CD14-positive monocyte (primary cell): Measurements from ENCODE around the gene ERBB4. TPM values are rescaled to one million over a fixed set of nuclear protein-coding genes. Genes with fewer than 3 reads are reported as not detected.

ENCODE experiments used
- DNase-seq, 3 donors: peaks; one replicate each; pipeline ENCODE4 v3.0.0-alpha.2; 2011 to 2022
- H2AFZ ChIP-seq: 2 replicates; pipeline ENCODE4 v1.6.0; 2012; ENCODE audit warnings: mild to moderate bottlenecking, low read depth, low read length, inconsistent platforms; ENCODE audit not compliant: insufficient read depth, poor library complexity, severe bottlenecking
- H3K27ac ChIP-seq, 2 donors: 1 replicate in 1 of 2; 2 replicates in 1 of 2; pipeline ENCODE4 v1.5.1; 2012 to 2013; ENCODE audit warnings: low read length in 2 of 2, control low read depth in 1 of 2, inconsistent platforms in 1 of 2, low read depth in 1 of 2, mild to moderate bottlenecking in 1 of 2
- H3K27me3 ChIP-seq, 2 donors: one replicate each; pipeline versions ENCODE4 v1.6.0 to v1.6.1; 2011 to 2013; ENCODE audit warnings: low read length in 2 of 2; ENCODE audit not compliant: control insufficient read depth in 2 of 2, insufficient read depth in 2 of 2
- H3K36me3 ChIP-seq, 2 donors: replicated peaks in 1 of 2; 1 replicate in 1 of 2; 2 replicates in 1 of 2; pipeline versions ENCODE4 v1.5.1 to v1.6.1; 2012 to 2013; ENCODE audit warnings: low read length in 2 of 2, control low read depth in 1 of 2, inconsistent platforms in 1 of 2, mild to moderate bottlenecking in 1 of 2; ENCODE audit not compliant: insufficient read depth in 2 of 2, control insufficient read depth in 1 of 2
- H3K4me1 ChIP-seq, 2 donors: 1 replicate in 1 of 2; 2 replicates in 1 of 2; pipeline versions ENCODE4 v1.5.1 to v1.6.1; 2012 to 2013; ENCODE audit warnings: low read length in 2 of 2, control low read depth in 1 of 2, inconsistent platforms in 1 of 2, mild to moderate bottlenecking in 1 of 2, moderate library complexity in 1 of 2; ENCODE audit not compliant: insufficient read depth in 2 of 2, control insufficient read depth in 1 of 2
- H3K4me2 ChIP-seq: replicated peaks from 2 replicates; pipeline ENCODE3; 2012; ENCODE audit warnings: low read length, moderate library complexity, mild to moderate bottlenecking; ENCODE audit not compliant: poor library complexity, severe bottlenecking; ENCODE audit errors: extremely low read depth
- H3K4me3 ChIP-seq, 3 experiments: fragments of 200-600 bp in 1 of 3; sonication (generic) in 1 of 3; replicated peaks in 1 of 3; 1 replicate in 2 of 3; 2 replicates in 1 of 3; pipeline ENCODE4 v1.5.1; 2011 to 2013; ENCODE audit warnings: low read length in 3 of 3, mild to moderate bottlenecking in 3 of 3, control low read depth in 2 of 3, low read depth in 2 of 3, inconsistent platforms in 1 of 3, moderate library complexity in 1 of 3
- H3K79me2 ChIP-seq: 2 replicates; pipeline ENCODE4 v1.6.0; 2012; ENCODE audit warnings: mild to moderate bottlenecking, control low read depth, inconsistent platforms, low read length, moderate library complexity; ENCODE audit not compliant: insufficient read depth
- H3K9ac ChIP-seq: 2 replicates; pipeline ENCODE4 v1.6.0; 2017; ENCODE audit warnings: low read length, mild to moderate bottlenecking; ENCODE audit not compliant: insufficient read depth, poor library complexity, severe bottlenecking
- H3K9me3 ChIP-seq, 2 donors: replicated peaks in 1 of 2; 1 replicate in 1 of 2; 2 replicates in 1 of 2; pipeline versions ENCODE4 v1.5.1 to v1.6.1; 2012 to 2013; ENCODE audit warnings: low read length in 2 of 2, control low read depth in 1 of 2; ENCODE audit not compliant: control insufficient read depth in 1 of 2, insufficient read depth in 1 of 2
- H4K20me1 ChIP-seq: 2 replicates; pipeline ENCODE4 v1.6.0; 2012; ENCODE audit warnings: mild to moderate bottlenecking, low read length, control low read depth, moderate library complexity; ENCODE audit not compliant: insufficient read depth
- H3K27ac Mint-ChIP-seq, 7 donors: one replicate each; pipeline ENCODE4 v1.8.0; 2020; ENCODE audit warnings: mild to moderate bottlenecking in 7 of 7, mixed read lengths in 7 of 7, moderate library complexity in 6 of 7, inconsistent platforms in 2 of 7
- H3K27me3 Mint-ChIP-seq, 3 donors: one replicate each; pipeline ENCODE4 v1.8.0; 2021 to 2022; ENCODE audit warnings: low read depth in 3 of 3, mild to moderate bottlenecking in 3 of 3, mixed read lengths in 3 of 3, moderate library complexity in 3 of 3, inconsistent platforms in 1 of 3
- H3K36me3 Mint-ChIP-seq, 2 donors: one replicate each; pipeline ENCODE4 v1.8.0; 2020; ENCODE audit warnings: mixed read lengths in 2 of 2, inconsistent platforms in 1 of 2, mild to moderate bottlenecking in 1 of 2
- H3K4me1 Mint-ChIP-seq: one replicate; pipeline ENCODE4 v1.8.0; 2020; ENCODE audit warnings: mild to moderate bottlenecking, mixed read lengths
- H3K4me3 Mint-ChIP-seq, 2 donors: one replicate each; pipeline ENCODE4 v1.8.0; 2020; ENCODE audit warnings: mild to moderate bottlenecking in 2 of 2, mixed read lengths in 2 of 2, moderate library complexity in 1 of 2
- H3K9me3 Mint-ChIP-seq, 7 donors: one replicate each; pipeline ENCODE4 v1.8.0; 2020 to 2022; ENCODE audit warnings: mixed read lengths in 7 of 7, mild to moderate bottlenecking in 6 of 7, moderate library complexity in 6 of 7, inconsistent platforms in 2 of 7
- CTCF ChIP-seq: fragments of 200-600 bp; IDR thresholded peaks from one replicate; pipeline ENCODE4 v1.8.0; 2022; ENCODE audit warnings: antibody characterized with exemption, mild to moderate bottlenecking
- WGBS: methylation state at CpG from one replicate; pipeline ENCODE4 v1.1.5; 2013; ENCODE audit warnings: missing lambda C conversion rate; ENCODE audit not compliant: insufficient coverage; 5-methylcytosine and 5-hydroxymethylcytosine counted together
- intact Hi-C, 2 donors: fragments of 100-400 bp; cut with micrococcal nuclease; formaldehyde crosslinking; loops; one replicate each; pipeline versions ENCODE4 v1.15.0 to v1.15.1; 2023
- polyA plus RNA-seq, 3 donors: library from polyadenylated mRNA; depleted of rRNA in 1 of 3; unstranded in 2 of 3; stranded (reverse) in 1 of 3; fragments of 300-500 nt in 2 of 3; fragments of >200 nt in 1 of 3; fragmentation: Illumina TruSeq in 2 of 3; gene quantifications; 1 replicate in 2 of 3; 2 replicates in 1 of 3; pipeline ENCODE4 v1.2.3, GENCODE V29; 2012 to 2021

ERBB4 gene
- polyA plus RNA-seq, 3 donors: not detected

- H2AFZ ChIP-seq: no peak overlapping the region
- H3K27ac ChIP-seq: no peak overlapping the region
- H3K27ac Mint-ChIP-seq: no peak overlapping the region
- DNase-seq: no peak
- H3K36me3 ChIP-seq: no peaks in the 10 kb centered on the region
- H3K4me1 Mint-ChIP-seq: no peaks in the 10 kb centered on the region
- H3K4me2 ChIP-seq: no peak overlapping the region
- no peaks in the 10 kb centered on the region for H3K27me3 ChIP-seq
- H3K4me1 ChIP-seq: no peaks in the 10 kb centered on the region
- no peaks in the 10 kb centered on the region for H3K9me3 ChIP-seq
- TF ChIP-seq CTCF: no peak
- intact Hi-C loops: no loop called here
- no peaks in the 10 kb centered on the region for H3K36me3 Mint-ChIP-seq
- no peaks in the 10 kb centered on the region for H3K27me3 Mint-ChIP-seq
- H4K20me1 ChIP-seq: no peaks in the 10 kb centered on the region
- H3K9ac ChIP-seq: no peak overlapping the region
- H3K79me2 ChIP-seq: no peaks in the 10 kb centered on the region
- H3K9me3 Mint-ChIP-seq: no peaks in the 10 kb centered on the region
- no CpG with 5 or more reads among the region's 5 CpGs for WGBS
- no peak overlapping the region for H3K4me3 ChIP-seq
- H3K4me3 Mint-ChIP-seq: no peak overlapping the region
Observed at GRCh38 chr2:212254339-212254738, 284.3 kb downstream of the ERBB4 start.

GRCh38 chr2:212249451-212249850 is 289.2 kb downstream of the ERBB4 start:
- no peaks in the 10 kb centered on the region for H3K9me3 Mint-ChIP-seq

More at GRCh38 chr2:212249451-212249850, 289.2 kb downstream of the ERBB4 start:
- Histone ChIP-seq H3K27ac (no peak overlapping the region), H3K79me2 (no peaks in the 10 kb centered on the region), H2AFZ (no peak overlapping the region), H4K20me1 (no peaks in the 10 kb centered on the region), H3K4me1 (no peaks in the 10 kb centered on the region), H3K9ac (no peak overlapping the region), H3K9me3 (no peaks in the 10 kb centered on the region), H3K36me3 (no peaks in the 10 kb centered on the region), H3K4me3 (no peak overlapping the region), H3K4me2 (no peak overlapping the region), H3K27me3 (no peaks in the 10 kb centered on the region)
- no CpG with 5 or more reads among the region's 2 CpGs for WGBS
- no peaks in the 10 kb centered on the region for H3K4me1 Mint-ChIP-seq
- H3K27me3 Mint-ChIP-seq: peaks cover 0 to 2% (median 1%) of the 10 kb centered on the region in 3 donors
- H3K4me3 Mint-ChIP-seq: no peak overlapping the region
- no peak for DNase-seq
- intact Hi-C loops: no loop called here
- TF ChIP-seq CTCF: no peak
- H3K36me3 Mint-ChIP-seq: no peaks in the 10 kb centered on the region
- no peak overlapping the region for H3K27ac Mint-ChIP-seq
